Right cardiac atrium (tissue), 5 donors: Measurements from ENCODE around the gene PCP2. TPM values are rescaled to one million over a fixed set of nuclear protein-coding genes. Genes with fewer than 3 reads are reported as not detected.
A peak's percentile ranks its signal among the peaks of the same experiment; 100 is the strongest.

Source experiments
- ATAC-seq, 2 donors: fragments of 200-7000 bp; cut with Tn5 transposase; one replicate each; pipeline versions ENCODE4 v1.8.0 to v1.9.1; 2020; ENCODE audit warnings: moderate library complexity in 2 of 2, mild to moderate bottlenecking in 1 of 2
- DNase-seq, 3 donors: peaks; one replicate each; pipeline ENCODE4 v3.0.0-alpha.2; 2020
- H3K27ac ChIP-seq: one replicate; pipeline ENCODE4 v1.5.1; 2013; ENCODE audit warnings: mild to moderate bottlenecking, low read length, control low read depth, moderate library complexity
- H3K27me3 ChIP-seq: one replicate; pipeline ENCODE4 v1.6.1; 2013; ENCODE audit not compliant: control insufficient read depth, insufficient read depth
- H3K4me1 ChIP-seq: one replicate; pipeline ENCODE4 v1.6.1; 2013; ENCODE audit warnings: low read length; ENCODE audit not compliant: control insufficient read depth, insufficient read depth
- H3K4me3 ChIP-seq: one replicate; pipeline ENCODE4 v1.5.1; 2013; ENCODE audit warnings: low read length, control low read depth
- H3K9me3 ChIP-seq: one replicate; pipeline ENCODE4 v1.6.1; 2013; ENCODE audit warnings: low read length; ENCODE audit not compliant: control insufficient read depth
- WGBS: extraction: QIAGEN DNeasy Blood & Tissue Kit; methylation state at CpG from one replicate; pipeline ENCODE4 v1.1.7; 2013; 5-methylcytosine and 5-hydroxymethylcytosine counted together
- intact Hi-C, 4 donors: fragments of 100-400 bp; cut with DNase I; formaldehyde crosslinking; loops; one replicate each; pipeline versions ENCODE4 v1.11.0 to v1.14.0; 2022 to 2023
- polyA plus RNA-seq: library from polyadenylated mRNA; stranded (reverse); fragments of 200-250 nt; gene quantifications from one replicate; pipeline ENCODE4 v1.2.3, GENCODE V29; 2013
- total RNA-seq, 4 donors: library from RNA; stranded (reverse); fragmentation: NEBNext Ultra II Directional; extraction: Animal tissue kit (Norgen Biotek cat#: 25700); gene quantifications; one replicate each; pipeline ENCODE4 v1.2.1, GENCODE V29; 2021
- donor health status: healthy with polysubstance abuse.
- donor health status: DM: no; HTN: yes; CAD: no.
- donor health status: DM: no; HTN: no; CAD: no.
- donor health status: DM: no; HTN: yes; CAD: no; lungs with severe emphysema.
- donor health status: DM: yes; HTN: yes; CAD: no.

PCP2 gene
- total and polyA plus RNA-seq, 5 donors = 0.34 TPM; not detected in 4

GRCh38 chr19:7638802-7639465 is 5.4 kb upstream of the PCP2 start:
- no peak for ATAC-seq
- intact Hi-C loops = no loop called here
- WGBS = 61% methylated on average over 12 of the region's 12 CpGs

DNA sequence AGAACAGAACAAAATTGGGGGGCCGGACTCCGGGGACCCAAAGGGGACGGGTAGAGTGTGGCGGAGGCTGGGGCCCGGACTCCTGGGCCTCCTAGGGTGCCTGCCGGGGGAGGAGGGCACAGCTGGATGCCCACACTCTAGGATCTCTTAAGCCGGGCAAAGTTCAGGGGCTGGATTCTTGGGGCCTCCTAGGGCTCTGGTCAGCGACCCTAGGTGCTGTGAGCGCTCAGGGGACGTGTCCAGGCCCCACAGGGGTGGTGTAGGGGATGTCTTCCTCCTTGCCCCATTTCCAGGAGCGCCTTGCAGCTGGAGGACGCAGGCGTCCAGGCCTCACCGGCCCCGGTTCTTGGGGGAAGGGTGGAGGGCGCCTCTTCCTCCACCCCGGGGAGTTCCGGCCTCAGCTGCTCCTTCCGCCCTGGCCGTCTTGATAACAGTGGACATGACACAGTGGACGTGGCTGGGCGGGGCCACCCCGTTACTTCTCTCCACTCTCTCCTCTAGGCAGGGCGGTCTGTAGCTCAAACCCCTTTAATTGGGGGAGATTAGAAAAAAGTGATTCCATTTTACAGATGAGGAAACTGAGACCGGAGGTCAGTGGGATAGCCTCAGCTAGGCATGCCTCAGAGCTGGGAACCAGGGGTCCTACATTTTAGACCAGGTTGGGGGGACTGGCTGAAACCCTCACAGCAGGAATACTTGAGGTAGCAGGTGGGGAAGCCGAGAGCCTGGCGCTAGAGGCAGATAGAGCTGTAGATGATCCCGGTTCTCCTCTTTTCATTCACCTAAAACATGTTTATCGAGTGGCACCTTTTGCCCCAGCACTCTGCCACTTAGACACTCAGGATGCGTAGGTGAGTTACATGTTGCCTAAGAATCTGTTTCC is 4.1 kb upstream of the PCP2 start:
- intact Hi-C loops = no loop called here
- no peaks in the 10 kb centered on the region for H3K9me3 ChIP-seq
- peak; percentile 42 to 72 for ATAC-seq
- peak; percentile 61 to 84 (median 83) for DNase-seq
- no peak overlapping the region for H3K27ac ChIP-seq
- no peaks in the 10 kb centered on the region for H3K4me1 ChIP-seq
- H3K27me3 ChIP-seq = no peaks in the 10 kb centered on the region
- 43% methylated on average over 30 of the region's 30 CpGs for WGBS
- peak overlapping the region; percentile 14 for H3K4me3 ChIP-seq

More at GRCh38 chr19:7638802-7639465, 5.4 kb upstream of the PCP2 start:
- Histone ChIP-seq H3K27ac (no peak overlapping the region), H3K9me3 (no peaks in the 10 kb centered on the region), H3K4me3 (no peak overlapping the region), H3K27me3 (no peaks in the 10 kb centered on the region), H3K4me1 (no peaks in the 10 kb centered on the region)
- DNase-seq = peak in 2 of 3 donors; percentile 23 to 30

DNA sequence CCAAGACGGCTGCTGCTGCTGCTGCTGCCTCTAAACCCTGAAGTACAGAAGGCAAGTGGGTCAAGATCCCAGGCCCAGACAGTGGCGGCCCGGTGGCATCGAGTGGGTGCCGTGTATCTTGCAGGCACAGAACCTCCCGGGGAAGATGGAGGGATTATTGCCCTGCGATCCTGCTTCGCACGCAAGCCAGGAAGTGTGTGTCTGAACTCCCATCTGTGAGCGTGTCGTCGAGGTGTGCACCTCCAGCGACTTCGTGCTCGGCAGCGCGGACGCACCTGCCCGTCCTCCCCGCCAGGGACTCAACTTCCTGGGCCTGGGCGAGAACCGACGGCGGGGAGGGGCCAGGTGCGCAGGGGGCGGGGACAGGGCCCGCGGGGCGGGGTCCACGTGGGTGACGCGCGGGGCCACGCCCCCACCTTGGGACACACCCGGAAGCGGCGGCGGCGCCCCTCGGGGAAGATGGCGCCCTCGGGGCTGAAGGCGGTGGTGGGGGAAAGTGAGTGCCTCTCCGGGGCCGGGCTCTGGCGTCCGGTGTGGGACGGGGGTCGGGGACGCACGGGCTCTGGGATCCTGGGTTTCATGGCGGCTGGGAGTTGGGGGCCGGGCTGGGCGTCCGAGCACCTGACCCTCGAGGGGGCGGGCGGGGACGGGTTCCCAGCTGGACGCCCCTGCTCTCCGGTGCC is 3.3 kb upstream of the PCP2 start, which contains the start of gene STXBP2:
STXBP2 (plus strand) TSS at position 420 of the 683 bp plus-strand sequence; CDS start at position 460, 40 bp downstream.
- 6% methylated on average over 61 of the region's 61 CpGs for WGBS
- H3K4me3 ChIP-seq = peak within 1 kb of the TSS; percentile 14
- no peak within 1 kb of the TSS for H3K27ac ChIP-seq
- intact Hi-C loops = no loop called here
- DNase-seq (peak; percentile 47 to 85 (median 85)), ATAC-seq (peak; percentile 63 to 80)
- H3K27me3 ChIP-seq = no peaks in the 10 kb centered on the region
- H3K9me3 ChIP-seq = no peaks in the 10 kb centered on the region
- no peaks in the 10 kb centered on the region for H3K4me1 ChIP-seq

DNA sequence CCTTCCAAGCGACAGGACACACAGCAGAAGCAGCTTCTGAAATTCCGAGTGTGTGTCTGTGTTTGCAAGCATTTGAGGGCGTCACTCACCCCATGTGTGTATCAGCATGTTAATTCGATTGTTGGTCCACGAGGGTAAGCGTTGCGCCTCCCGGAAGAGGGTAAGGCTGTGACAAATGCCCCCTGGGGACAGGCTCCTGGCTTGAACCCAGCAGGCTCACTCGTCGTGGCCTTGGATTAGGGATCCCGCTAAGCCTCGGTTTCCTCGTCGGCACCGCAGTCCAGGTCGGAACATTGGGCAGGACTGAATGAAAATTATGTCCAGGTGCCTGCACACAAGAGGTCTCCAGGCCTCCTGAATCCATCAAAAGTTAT is 2.8 kb upstream of the PCP2 start:
- ATAC-seq (no peak), DNase-seq (peak in 1 of 3 donors; percentile 37)
- WGBS = 63% methylated on average over 16 of the region's 16 CpGs
- Histone ChIP-seq H3K4me1 (no peaks in the 10 kb centered on the region), H3K27me3 (no peaks in the 10 kb centered on the region), H3K27ac (no peak overlapping the region), H3K9me3 (no peaks in the 10 kb centered on the region), H3K4me3 (no peak overlapping the region)
- intact Hi-C loops = no loop called here

DNA sequence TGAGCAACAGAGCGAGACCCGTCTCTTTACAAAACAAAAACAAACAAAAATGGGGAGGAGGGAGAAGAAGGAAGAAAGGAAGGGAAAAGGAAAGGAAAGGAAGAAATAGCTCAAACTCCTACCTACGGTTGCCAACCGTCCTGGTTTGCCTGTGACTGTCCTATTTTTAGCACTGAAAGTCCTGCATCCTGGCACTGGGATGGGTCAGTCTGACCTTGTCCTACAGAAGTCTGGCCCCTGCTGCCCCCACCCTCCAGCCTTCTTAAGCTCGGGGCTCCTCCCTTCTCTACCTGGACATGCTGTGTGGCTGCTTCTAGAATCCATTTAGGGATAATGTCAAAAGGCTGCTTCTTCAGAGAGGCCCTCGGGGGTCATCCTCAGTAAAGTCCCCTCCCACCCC is 2.2 kb upstream of the PCP2 start:
- Histone ChIP-seq H3K4me1 (no peaks in the 10 kb centered on the region), H3K27ac (no peak overlapping the region), H3K4me3 (no peak overlapping the region), H3K9me3 (no peaks in the 10 kb centered on the region), H3K27me3 (no peaks in the 10 kb centered on the region)
- intact Hi-C loops = no loop called here
- no peak for ATAC-seq
- no peak for DNase-seq
- WGBS = 41% methylated on average over 6 of the region's 6 CpGs

DNA sequence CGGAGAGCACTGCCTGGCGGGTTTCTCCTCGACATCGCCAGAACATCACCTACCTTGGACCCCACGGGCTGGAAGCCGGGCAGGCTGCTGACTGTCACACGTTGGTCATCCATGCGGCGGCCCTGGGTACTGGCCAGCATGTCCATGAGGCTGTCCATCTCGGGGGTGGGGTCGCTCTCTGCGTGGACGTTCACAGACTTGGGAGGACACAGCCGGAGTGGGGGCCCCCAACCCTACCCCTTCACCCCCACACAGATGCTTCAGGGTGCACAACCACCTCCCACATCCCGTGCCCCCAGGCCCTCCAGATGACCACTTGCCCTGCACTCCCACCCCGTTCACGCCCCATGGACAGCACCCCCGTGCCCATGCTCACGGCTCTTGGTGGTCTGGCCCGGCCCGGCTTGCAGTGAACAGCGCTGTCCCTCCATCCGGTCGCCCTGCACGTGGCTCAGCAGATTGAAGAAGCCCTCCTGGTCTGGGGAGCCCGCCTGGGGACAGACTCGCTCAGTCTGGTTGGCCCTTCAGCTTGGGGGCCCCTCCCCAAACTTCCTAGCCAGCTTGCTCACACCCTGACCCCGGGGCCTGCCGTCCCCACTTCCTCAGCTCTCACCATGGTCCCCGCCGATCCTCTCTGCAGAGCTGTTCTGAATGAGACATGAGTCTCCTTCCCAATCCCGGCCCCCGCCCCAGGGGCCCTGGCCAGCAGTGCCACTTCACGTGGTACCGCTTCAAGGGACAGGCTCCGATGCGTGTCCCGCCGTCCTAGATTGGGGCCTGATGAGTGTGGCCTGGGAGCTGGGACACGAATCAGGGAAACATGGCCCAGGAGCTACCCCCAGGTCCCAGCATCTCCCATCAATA is 947 bp downstream of the PCP2 start:
- no peak overlapping the region for H3K4me3 ChIP-seq
- no peak for ATAC-seq
- H3K27ac ChIP-seq = no peak overlapping the region
- intact Hi-C loops = no loop called here
- peaks cover 2% of the 10 kb centered on the region for H3K4me1 ChIP-seq
- H3K27me3 ChIP-seq = no peaks in the 10 kb centered on the region
- 87% methylated on average over 40 of the region's 40 CpGs for WGBS
- H3K9me3 ChIP-seq = no peaks in the 10 kb centered on the region
- no peak for DNase-seq

DNA sequence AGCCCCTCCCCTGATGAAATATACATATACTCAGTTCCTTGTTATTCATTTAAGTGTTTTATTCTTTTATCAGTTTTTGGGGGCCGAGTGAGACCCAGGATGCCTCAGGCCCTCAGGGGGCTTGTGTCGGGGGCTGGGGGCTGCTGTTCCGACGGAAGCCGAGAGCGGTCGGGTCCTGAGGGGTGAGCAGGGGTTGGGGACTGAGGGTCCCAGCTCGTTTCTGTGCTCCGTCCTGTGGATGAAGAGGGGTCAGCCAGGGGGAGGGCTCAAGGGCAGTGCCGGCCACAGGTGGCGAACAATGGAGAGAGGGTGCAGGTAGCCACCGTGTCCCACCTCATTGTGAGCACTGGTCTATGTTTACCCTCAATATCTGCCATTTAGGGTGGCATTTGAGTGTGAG is 1.9 kb downstream of the PCP2 start:
- H3K4me1 ChIP-seq = peaks cover 2% of the 10 kb centered on the region
- 91% methylated on average over 12 of the region's 12 CpGs for WGBS
- H3K27ac ChIP-seq = no peak overlapping the region
- H3K9me3 ChIP-seq = no peaks in the 10 kb centered on the region
- no peak for DNase-seq
- intact Hi-C loops = no loop called here
- H3K27me3 ChIP-seq = no peaks in the 10 kb centered on the region
- no peak for ATAC-seq
- no peak overlapping the region for H3K4me3 ChIP-seq

DNA sequence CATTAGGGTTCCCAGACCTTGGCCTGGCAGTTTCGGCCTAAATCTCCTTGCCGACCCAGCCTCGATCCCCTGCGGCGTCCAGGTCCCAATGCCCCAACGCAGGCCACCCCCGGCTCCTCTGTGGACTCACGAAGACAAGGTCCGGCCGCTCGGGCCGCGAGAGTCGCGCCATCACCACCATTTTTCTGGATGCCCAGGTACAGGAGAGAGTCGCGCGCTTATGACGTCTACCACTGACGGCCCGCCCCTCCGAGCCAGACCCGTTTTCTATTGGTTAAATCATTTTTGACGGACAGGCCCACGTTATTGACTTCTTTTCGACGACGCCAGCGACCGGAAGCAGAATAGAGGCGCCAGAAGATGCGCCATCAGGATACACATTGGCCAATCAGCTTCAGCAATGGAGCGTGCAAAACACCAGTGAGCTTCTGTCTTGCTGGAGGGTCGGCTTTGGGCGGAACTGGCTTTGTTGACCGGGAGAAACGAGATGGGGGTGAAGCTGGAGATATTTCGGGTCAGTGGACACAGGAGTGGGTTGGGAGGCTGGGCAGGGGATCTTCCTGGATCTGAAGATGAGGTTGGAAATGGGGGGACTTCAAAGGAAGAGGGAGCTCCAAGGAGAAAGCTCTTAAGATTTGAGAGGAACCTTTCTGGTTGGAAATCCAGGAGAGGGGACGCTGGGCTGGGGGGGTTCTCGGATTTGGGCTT is 4.0 kb downstream of the PCP2 start, which contains the start of the genes PET100 and XAB2:
PET100 (plus strand) TSS at position 447 of the 708 bp plus-strand sequence; CDS start at position 488, 41 bp downstream.
XAB2 (minus strand) TSS at position 199 of the 708 bp plus-strand sequence; CDS start at position 181, 18 bp downstream.
- Histone ChIP-seq H3K9me3 (no peaks in the 10 kb centered on the region), H3K4me3 (peak within 1 kb of the TSS; percentile 94), H3K27ac (peak within 1 kb of the TSS; percentile 71), H3K4me1 (peaks cover 2% of the 10 kb centered on the region), H3K27me3 (no peaks in the 10 kb centered on the region)
- intact Hi-C loops = no loop called here
- peak; percentile 95 to 98 (median 97) for DNase-seq
- WGBS = under 1% methylated on average over 40 of the region's 40 CpGs
- ATAC-seq = peak; percentile 98

GRCh38 chr19:7628589-7629311 is 4.8 kb downstream of the PCP2 start:
- no peak for DNase-seq
- peaks cover 2% of the 10 kb centered on the region for H3K4me1 ChIP-seq
- intact Hi-C loops = no loop called here

More at GRCh38 chr19:7628589-7629311, 4.8 kb downstream of the PCP2 start:
- no peaks in the 10 kb centered on the region for H3K9me3 ChIP-seq
- WGBS = 5% methylated on average over 15 of the region's 15 CpGs
- no peak for ATAC-seq
- peak overlapping the region; percentile 94 for H3K4me3 ChIP-seq
- peak overlapping the region; percentile 63 for H3K27ac ChIP-seq
- H3K27me3 ChIP-seq = no peaks in the 10 kb centered on the region
